HepG2 (cell line): ENCODE measurements around the gene LSM14B. TPM values are rescaled to one million over a fixed set of nuclear protein-coding genes. Genes with fewer than 3 reads are reported as not detected.

Source experiments
- ATAC-seq: fragments of 200-7000 bp; cut with Tn5 transposase; 3 replicates; pipeline ENCODE4 v1.9.1; 2020; ENCODE audit warnings: mild to moderate bottlenecking, moderate library complexity
- BruUV-seq: library from RNA; stranded (reverse); fragments of 400-500 nt; replicated peaks from 2 replicates; lab custom pipeline; 2021; lab: Mats Ljungman, UMichigan
- CTCF ChIA-PET: fragments of 300-600 bp; formaldehyde crosslinking; extraction: SDS; loops from one replicate; lab custom pipeline; 2021; ENCODE audit warnings: low total read pairs, inconsistent platforms, low intra/inter-chr PET ratio; lab: Yijun Ruan, JAX
- POLR2A ChIA-PET: fragments of 350-600 bp; sonication (Branson Sonifier 250); formaldehyde crosslinking; loops from one replicate; lab custom pipeline; 2020; ENCODE audit warnings: antibody characterized with exemption, inconsistent platforms; lab: Yijun Ruan, JAX
- DNase-seq: peaks from one replicate; pipeline ENCODE4 v3.0.0-alpha.2; 2015; ENCODE audit warnings: low spot score
- FAIRE-seq: peaks from 3 replicates; lab custom pipeline; 2011; peaks lifted over from hg19 to GRCh38; lab: Jason Lieb, UNC
- H2AFZ ChIP-seq: one replicate; pipeline ENCODE4 v1.6.1; 2011; ENCODE audit warnings: low read length, inconsistent platforms
- H3K27ac ChIP-seq: fragments of 300-600 bp; 3 replicates; pipeline ENCODE4 v1.8.0; 2011; ENCODE audit warnings: mixed run types, mild to moderate bottlenecking, mixed read lengths, low read length, inconsistent platforms; ENCODE audit not compliant: insufficient read depth; ENCODE audit errors: extremely low read length
- H3K27me3 ChIP-seq, 2 experiments: fragments of 200-600 bp in 1 of 2; 2 replicates in 1 of 2; 3 replicates in 1 of 2; pipeline versions ENCODE4 v1.6.0 to v1.8.0; 2011; ENCODE audit warnings: low read length in 2 of 2, mild to moderate bottlenecking in 2 of 2, moderate library complexity in 2 of 2, inconsistent platforms in 1 of 2; ENCODE audit not compliant: insufficient read depth in 2 of 2, control insufficient read depth in 1 of 2
- H3K36me3 ChIP-seq, 2 experiments: fragments of 200-600 bp in 1 of 2; replicated peaks in 1 of 2; 2 replicates in 1 of 2; 3 replicates in 1 of 2; pipeline versions ENCODE4 v1.5.1 to v1.8.0; 2011; ENCODE audit warnings: low read length in 2 of 2, inconsistent platforms in 1 of 2; ENCODE audit not compliant: insufficient read depth in 2 of 2, control insufficient read depth in 1 of 2
- H3K4me1 ChIP-seq: 2 replicates; pipeline ENCODE4 v1.5.1; 2012; ENCODE audit warnings: low read length, inconsistent platforms; ENCODE audit not compliant: insufficient read depth
- H3K4me2 ChIP-seq: 2 replicates; pipeline ENCODE4 v1.6.0; 2011; ENCODE audit warnings: low read depth, low read length, inconsistent platforms
- H3K4me3 ChIP-seq, 3 experiments: fragments of 200-600 bp in 1 of 3; sonication (generic), shearing (Covaris generic) in 1 of 3; replicated peaks in 1 of 3; 2 replicates each; pipeline ENCODE4 v1.5.1; 2011 to 2016; ENCODE audit warnings: low read length in 3 of 3, inconsistent platforms in 2 of 3, low read depth in 2 of 3, mild to moderate bottlenecking in 2 of 3, control low read depth in 1 of 3, mixed read lengths in 1 of 3; ENCODE audit not compliant: insufficient read depth in 1 of 3
- H3K79me2 ChIP-seq: one replicate; pipeline ENCODE4 v1.6.1; 2011; ENCODE audit warnings: low read length, inconsistent platforms; ENCODE audit not compliant: insufficient read depth
- H3K9ac ChIP-seq: 2 replicates; pipeline ENCODE4 v1.6.0; 2011; ENCODE audit warnings: mild to moderate bottlenecking, low read depth, low read length, inconsistent platforms; ENCODE audit not compliant: insufficient read depth
- H3K9me3 ChIP-seq: 2 replicates; pipeline ENCODE4 v1.5.1; 2012; ENCODE audit warnings: mild to moderate bottlenecking, low read length
- H4K20me1 ChIP-seq: 2 replicates; pipeline ENCODE4 v1.6.0; 2011; ENCODE audit warnings: inconsistent platforms, mild to moderate bottlenecking, low read length, moderate library complexity; ENCODE audit not compliant: insufficient read depth
- ATF7 ChIP-seq, 2 experiments: fragments of 450-650 bp in 1 of 2; sonication (generic) in 1 of 2; formaldehyde crosslinking in 1 of 2; IDR thresholded peaks; 2 replicates each; pipeline versions ENCODE4 v1.4.0 to v1.6.1; 2016 to 2020; ENCODE audit warnings: antibody characterized with exemption in 1 of 2, mild to moderate bottlenecking in 1 of 2, missing genetic modification reagents in 1 of 2
- DPF2 ChIP-seq: sonication (generic); formaldehyde crosslinking; IDR thresholded peaks from 2 replicates; pipeline ENCODE4 v1.4.0; 2020; ENCODE audit warnings: mild to moderate bottlenecking, low read depth, missing genetic modification reagents, borderline replicate concordance
- DZIP1 ChIP-seq: sonication (generic); formaldehyde crosslinking; IDR thresholded peaks from 2 replicates; pipeline ENCODE4 v1.5.0; 2020; ENCODE audit warnings: mild to moderate bottlenecking, missing genetic modification reagents
- GTF2F1 ChIP-seq: fragments of 150-350 bp; IDR thresholded peaks from 2 replicates; pipeline ENCODE4 v1.6.1; 2014; ENCODE audit warnings: low read length
- LCORL ChIP-seq, 2 experiments: fragments of 450-650 bp in 1 of 2; sonication (generic) in 1 of 2; formaldehyde crosslinking in 1 of 2; IDR thresholded peaks; 2 replicates each; pipeline versions ENCODE4 v1.5.0 to v1.6.1; 2017 to 2020; ENCODE audit warnings: antibody characterized with exemption in 1 of 2, missing genetic modification reagents in 1 of 2
- MEIS2 ChIP-seq: sonication (generic); formaldehyde crosslinking; IDR thresholded peaks from 2 replicates; pipeline ENCODE4 v1.9.0; 2021; ENCODE audit warnings: mild to moderate bottlenecking, missing genetic modification reagents
- MNT ChIP-seq: fragments of 450-650 bp; IDR thresholded peaks from 2 replicates; pipeline ENCODE4 v1.6.1; 2016
- MTA1 ChIP-seq: sonication (generic); formaldehyde crosslinking; IDR thresholded peaks from 2 replicates; pipeline ENCODE4 v1.4.0; 2020; ENCODE audit warnings: missing genetic modification reagents, mild to moderate bottlenecking, borderline replicate concordance
- MTF1 ChIP-seq: sonication (generic); formaldehyde crosslinking; IDR thresholded peaks from 2 replicates; pipeline ENCODE4 v1.5.0; 2020; ENCODE audit warnings: missing genetic modification reagents
- NCOR1 ChIP-seq: fragments of 200-600 bp; sonication (generic); IDR thresholded peaks from 2 replicates; pipeline ENCODE4 v1.7.0; 2017; ENCODE audit warnings: antibody characterized with exemption, low read length, borderline replicate concordance
- PCBP2 ChIP-seq: fragments of 200-400 bp; formaldehyde crosslinking; optimal IDR thresholded peaks from 2 replicates; pipeline ENCODE3; 2018; ENCODE audit warnings: low read length, low read depth; ENCODE audit not compliant: poor library complexity, severe bottlenecking
- RBFOX2 ChIP-seq: fragments of 200-400 bp; formaldehyde crosslinking; IDR thresholded peaks from 2 replicates; pipeline ENCODE4 v1.6.1; 2017; ENCODE audit warnings: low read depth, mild to moderate bottlenecking, low read length
- RBM22 ChIP-seq: fragments of 200-400 bp; formaldehyde crosslinking; optimal IDR thresholded peaks from 2 replicates; pipeline ENCODE3; 2017; ENCODE audit warnings: mild to moderate bottlenecking, low read length, moderate library complexity
- SAP130 ChIP-seq: IDR thresholded peaks from 2 replicates; pipeline ENCODE4 v1.6.1; 2016; ENCODE audit warnings: low read depth
- SOX6 ChIP-seq, 2 experiments: fragments of 450-650 bp in 1 of 2; sonication (generic) in 1 of 2; formaldehyde crosslinking in 1 of 2; IDR thresholded peaks; 2 replicates each; pipeline versions ENCODE4 v1.4.0 to v1.6.1; 2017 to 2020; ENCODE audit warnings: antibody characterized with exemption in 1 of 2, mild to moderate bottlenecking in 1 of 2, missing genetic modification reagents in 1 of 2
- SRSF9 ChIP-seq: fragments of 200-400 bp; formaldehyde crosslinking; IDR thresholded peaks from 2 replicates; pipeline ENCODE4 v1.6.1; 2018; ENCODE audit warnings: borderline replicate concordance, mild to moderate bottlenecking, low read depth, low read length; ENCODE audit not compliant: insufficient read depth, poor library complexity, severe bottlenecking
- STAG1 ChIP-seq: sonication (generic); formaldehyde crosslinking; IDR thresholded peaks from 2 replicates; pipeline ENCODE4 v1.4.0; 2020; ENCODE audit warnings: missing genetic modification reagents
- ZNF768 ChIP-seq: sonication (generic); formaldehyde crosslinking; IDR thresholded peaks from 2 replicates; pipeline ENCODE4 v1.4.0; 2020; ENCODE audit warnings: missing genetic modification reagents
- ZSCAN30 ChIP-seq: sonication (generic); formaldehyde crosslinking; IDR thresholded peaks from 2 replicates; pipeline ENCODE4 v1.5.0; 2020; ENCODE audit warnings: mild to moderate bottlenecking, missing genetic modification reagents
- WGBS: methylation state at CpG from one replicate; pipeline ENCODE4 v1.1.6; 2017; ENCODE audit warnings: low lambda C conversion rate; 5-methylcytosine and 5-hydroxymethylcytosine counted together
- in situ Hi-C: cut with HindIII; loops from 2 replicates; pipeline ENCODE4 v1.10.0; 2017; ENCODE audit warnings: low pct_unique_long_range_greater_than_20kb; ENCODE audit not compliant: extremely low pct_ligation_motif_present
- intact Hi-C: fragments of 100-400 bp; cut with micrococcal nuclease; formaldehyde crosslinking; loops from one replicate; pipeline ENCODE4 v1.10.0; 2022; ENCODE audit not compliant: unreplicated experiment
- polyA plus RNA-seq, 8 experiments: library from polyadenylated mRNA; depleted of rRNA in 3 of 8; stranded (reverse) in 7 of 8; unstranded in 1 of 8; fragments of >200 nt; fragmentation: Illumina TruSeq in 4 of 8; extraction: Trizol in 4 of 8; gene quantifications; 2 replicates each; pipeline versions ENCODE4 v1.2.1 to v1.2.3, GENCODE V29; 2011 to 2016; ENCODE audit warnings: low read depth in 4 of 8, missing spikeins in 1 of 8, mixed read lengths in 1 of 8; ENCODE audit not compliant: insufficient read depth in 1 of 8
- total RNA-seq, 5 experiments: library from RNA; depleted of rRNA; stranded (reverse); fragments of >200 nt; fragmentation: Illumina TruSeq; extraction: Trizol; gene quantifications; 2 replicates each; pipeline ENCODE4 v1.2.3, GENCODE V29; 2016; ENCODE audit warnings: low read depth in 1 of 5

Gene LSM14B
- total and polyA plus RNA-seq, 2 of the 13 experiments (the other 11 are each of a cell fraction or from before 2014, with no cell fraction given) = 43.3 to 79.2 TPM

GRCh38 chr20:62129731-62130531 lies 7.7 kb downstream of the LSM14B start:
- FAIRE-seq (no peak), DNase-seq (no peak), ATAC-seq (no peak)
- Histone ChIP-seq H3K27me3 (no peaks in the 10 kb centered on the region), H3K4me3 (no peak overlapping the region), H2AFZ (no peak overlapping the region), H3K79me2 (peaks cover 7% of the 10 kb centered on the region), H3K36me3 (peaks cover 70 to 92% of the 10 kb centered on the region in 2 experiments), H3K9me3 (no peaks in the 10 kb centered on the region), H4K20me1 (peaks cover 4% of the 10 kb centered on the region), H3K4me1 (peaks cover 14% of the 10 kb centered on the region), H3K9ac (no peak overlapping the region), H3K4me2 (no peak overlapping the region), H3K27ac (no peak overlapping the region)
- 98% methylated on average over 20 of the region's 20 CpGs for WGBS
- in situ Hi-C loops = no loop called here
- no TSS peak for BruUV-seq
- intact Hi-C loops = no loop called here
- ChIA-PET POLR2A (interaction anchor here (1.2 to 1.4 kb wide), 2 partner anchors 12 to 63 kb away, joined by 4 to 6 read pairs; no protein-coding TSS in a partner anchor), CTCF (no interaction called here)
- TF ChIP-seq ZNF768 (CRISPR knock-in tag) = peak; percentile 32; the same call in 1 of the 2 replicates
- TF ChIP-seq PCBP2 = no peak
- TF ChIP-seq ATF7 (IDR thresholded peaks at IDR 0.05) = no peak
- TF ChIP-seq ATF7 (CRISPR knock-in tag; IDR thresholded peaks at IDR 0.05) = no peak
- 0 out of 2 replicates have a peak, but pooled peaks have one; percentile 25 for TF ChIP-seq RBFOX2
- no peak for TF ChIP-seq DPF2 (CRISPR knock-in tag)
- TF ChIP-seq ZSCAN30 (CRISPR knock-in tag) = no peak
- no peak for TF ChIP-seq MTF1 (CRISPR knock-in tag)
- no peak for TF ChIP-seq SAP130 (CRISPR knock-in tag)
- TF ChIP-seq MNT = peak; percentile 23; the same call in 1 of the 2 replicates
- TF ChIP-seq SRSF9 = no peak
- TF ChIP-seq MTA1 (CRISPR knock-in tag) = 0 out of 2 replicates have a peak, but pooled peaks have one; percentile 40
- peak; percentile 46 for TF ChIP-seq RBM22
- no peak for TF ChIP-seq LCORL (IDR thresholded peaks at IDR 0.05)
- no peak for TF ChIP-seq LCORL (CRISPR knock-in tag; IDR thresholded peaks at IDR 0.05)
- TF ChIP-seq STAG1 (CRISPR knock-in tag) = no peak
- no peak for TF ChIP-seq GTF2F1
- TF ChIP-seq SOX6 (IDR thresholded peaks at IDR 0.05) = no peak
- TF ChIP-seq SOX6 (CRISPR knock-in tag; IDR thresholded peaks at IDR 0.05) = no peak
- TF ChIP-seq DZIP1 (CRISPR knock-in tag) = 0 out of 2 replicates have a peak, but pooled peaks have one; percentile 36
- TF ChIP-seq MEIS2 = no peak
- TF ChIP-seq NCOR1 = no peak
